Testis (tissue), 3 donors: ENCODE measurements around the gene PRPF38A. TPM values are rescaled to one million over a fixed set of nuclear protein-coding genes. Genes with fewer than 3 reads are reported as not detected.

Experiments used
- DNase-seq: peaks from one replicate; pipeline ENCODE4 v3.0.0-alpha.2; 2019
- H3K27ac ChIP-seq, 2 donors: fragments of 200-600 bp; sonication (generic); one replicate each; pipeline ENCODE4 v1.5.1; 2019
- H3K27me3 ChIP-seq: fragments of 200-600 bp; sonication (generic); one replicate; pipeline ENCODE4 v1.5.1; 2019
- H3K36me3 ChIP-seq: fragments of 200-600 bp; sonication (generic); one replicate; pipeline ENCODE4 v1.5.1; 2017; ENCODE audit warnings: low read depth; ENCODE audit errors: missing control alignments
- H3K4me1 ChIP-seq: fragments of 200-600 bp; sonication (generic); one replicate; pipeline ENCODE4 v1.5.1; 2019
- H3K4me3 ChIP-seq, 2 donors: fragments of 200-600 bp; sonication (generic); one replicate each; pipeline ENCODE4 v1.5.1; 2017 to 2019
- H3K9me3 ChIP-seq: fragments of 200-600 bp; sonication (generic); one replicate; pipeline ENCODE4 v1.5.1; 2017
- POLR2A ChIP-seq: fragments of 450-650 bp; IDR thresholded peaks from one replicate; pipeline ENCODE4 v1.6.1; 2017; ENCODE audit warnings: antibody characterized with exemption, mild to moderate bottlenecking, moderate library complexity
- WGBS, 2 donors: methylation state at CpG; one replicate each; pipeline ENCODE4 v1.1.5; 2018; 5-methylcytosine and 5-hydroxymethylcytosine counted together
- intact Hi-C: fragments of 100-400 bp; cut with DNase I; formaldehyde crosslinking; loops from one replicate; pipeline ENCODE4 v1.15.1; 2023; ENCODE audit warnings: low total_unique reads
- polyA plus RNA-seq: library from polyadenylated mRNA; stranded (reverse); fragments of 350-450 nt; fragmentation: Illumina TruSeq; extraction: RNeasy Lipid Tissue Mini Kit (QIAGEN cat#74804); gene quantifications from one replicate; pipeline ENCODE4 v1.2.3, GENCODE V29; 2014; ENCODE audit warnings: low read depth, low replicate concordance; ENCODE audit not compliant: insufficient read depth
- total RNA-seq, 2 donors: library from RNA; depleted of rRNA; stranded (reverse); fragments of >200 nt; gene quantifications; one replicate each; pipeline ENCODE4 v1.2.3, GENCODE V29; 2016
- TF ChIP-seq, protein P1 (sequence below), 3 experiments: fragments of 450-650 bp in 2 of 3; fragments of 200-600 bp in 1 of 3; sonication (generic) in 1 of 3; IDR thresholded peaks; one replicate each; pipeline ENCODE4 v1.5.1; 2016 to 2019; ENCODE audit warnings: antibody characterized with exemption in 3 of 3, mild to moderate bottlenecking in 2 of 3, moderate library complexity in 1 of 3

The PRPF38A gene
- total and polyA plus RNA-seq, 3 donors from 2014 or later, result 34.7 to 68.4 (median 43.1) TPM

DNA sequence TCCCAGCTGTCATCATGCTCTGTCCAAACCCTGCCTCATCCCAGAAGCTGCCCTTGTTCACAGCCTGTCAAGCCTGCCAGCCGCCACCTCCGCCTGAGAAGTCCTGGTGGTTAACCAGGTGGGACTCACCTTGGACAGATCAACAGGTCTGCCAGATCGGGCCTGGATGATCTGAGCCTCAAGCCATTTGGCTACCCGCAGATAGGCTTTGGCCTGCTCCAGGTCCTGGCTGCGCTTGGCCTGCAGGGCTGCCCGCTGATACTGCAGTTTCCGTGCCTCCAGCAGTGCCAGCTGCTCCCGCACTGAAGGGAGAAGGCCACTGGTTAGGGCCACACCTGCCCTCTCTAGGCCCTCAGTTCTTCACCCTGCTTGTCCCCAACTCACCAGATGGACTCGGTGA lies 47.0 kb upstream of the PRPF38A start:
- 85 to 99% methylated on average over 8 to 9 of the region's 9 CpGs for WGBS, 2 donors

GRCh38 chr1:52358851-52359497 lies 45.4 kb upstream of the PRPF38A start:
- WGBS, 2 donors, result 87 to 96% methylated on average over 18 of the region's 18 CpGs
- H3K36me3 ChIP-seq, result no peaks in the 10 kb centered on the region
- intact Hi-C loops, result no loop called here
- TF ChIP-seq POLR2A, result no peak
- TF ChIP-seq, protein P1, sequence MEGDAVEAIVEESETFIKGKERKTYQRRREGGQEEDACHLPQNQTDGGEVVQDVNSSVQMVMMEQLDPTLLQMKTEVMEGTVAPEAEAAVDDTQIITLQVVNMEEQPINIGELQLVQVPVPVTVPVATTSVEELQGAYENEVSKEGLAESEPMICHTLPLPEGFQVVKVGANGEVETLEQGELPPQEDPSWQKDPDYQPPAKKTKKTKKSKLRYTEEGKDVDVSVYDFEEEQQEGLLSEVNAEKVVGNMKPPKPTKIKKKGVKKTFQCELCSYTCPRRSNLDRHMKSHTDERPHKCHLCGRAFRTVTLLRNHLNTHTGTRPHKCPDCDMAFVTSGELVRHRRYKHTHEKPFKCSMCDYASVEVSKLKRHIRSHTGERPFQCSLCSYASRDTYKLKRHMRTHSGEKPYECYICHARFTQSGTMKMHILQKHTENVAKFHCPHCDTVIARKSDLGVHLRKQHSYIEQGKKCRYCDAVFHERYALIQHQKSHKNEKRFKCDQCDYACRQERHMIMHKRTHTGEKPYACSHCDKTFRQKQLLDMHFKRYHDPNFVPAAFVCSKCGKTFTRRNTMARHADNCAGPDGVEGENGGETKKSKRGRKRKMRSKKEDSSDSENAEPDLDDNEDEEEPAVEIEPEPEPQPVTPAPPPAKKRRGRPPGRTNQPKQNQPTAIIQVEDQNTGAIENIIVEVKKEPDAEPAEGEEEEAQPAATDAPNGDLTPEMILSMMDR (IDR thresholded peaks at IDR 0.05), result no peak
- DNase-seq, result no peak
- no peaks in the 10 kb centered on the region for H3K27me3 ChIP-seq
- no peak overlapping the region for H3K27ac ChIP-seq
- no peaks in the 10 kb centered on the region for H3K9me3 ChIP-seq
- H3K4me1 ChIP-seq, result no peaks in the 10 kb centered on the region
- no peak overlapping the region for H3K4me3 ChIP-seq

More for the DNA sequence above, 47.0 kb upstream of the PRPF38A start:
- Histone ChIP-seq H3K27ac (no peak overlapping the region), H3K36me3 (no peaks in the 10 kb centered on the region), H3K9me3 (no peaks in the 10 kb centered on the region), H3K27me3 (no peaks in the 10 kb centered on the region), H3K4me1 (no peaks in the 10 kb centered on the region), H3K4me3 (no peak overlapping the region)
- DNase-seq, result no peak
- TF ChIP-seq, protein P1 (IDR thresholded peaks at IDR 0.05), result no peak
- TF ChIP-seq POLR2A, result no peak
- intact Hi-C loops, result no loop called here

DNA sequence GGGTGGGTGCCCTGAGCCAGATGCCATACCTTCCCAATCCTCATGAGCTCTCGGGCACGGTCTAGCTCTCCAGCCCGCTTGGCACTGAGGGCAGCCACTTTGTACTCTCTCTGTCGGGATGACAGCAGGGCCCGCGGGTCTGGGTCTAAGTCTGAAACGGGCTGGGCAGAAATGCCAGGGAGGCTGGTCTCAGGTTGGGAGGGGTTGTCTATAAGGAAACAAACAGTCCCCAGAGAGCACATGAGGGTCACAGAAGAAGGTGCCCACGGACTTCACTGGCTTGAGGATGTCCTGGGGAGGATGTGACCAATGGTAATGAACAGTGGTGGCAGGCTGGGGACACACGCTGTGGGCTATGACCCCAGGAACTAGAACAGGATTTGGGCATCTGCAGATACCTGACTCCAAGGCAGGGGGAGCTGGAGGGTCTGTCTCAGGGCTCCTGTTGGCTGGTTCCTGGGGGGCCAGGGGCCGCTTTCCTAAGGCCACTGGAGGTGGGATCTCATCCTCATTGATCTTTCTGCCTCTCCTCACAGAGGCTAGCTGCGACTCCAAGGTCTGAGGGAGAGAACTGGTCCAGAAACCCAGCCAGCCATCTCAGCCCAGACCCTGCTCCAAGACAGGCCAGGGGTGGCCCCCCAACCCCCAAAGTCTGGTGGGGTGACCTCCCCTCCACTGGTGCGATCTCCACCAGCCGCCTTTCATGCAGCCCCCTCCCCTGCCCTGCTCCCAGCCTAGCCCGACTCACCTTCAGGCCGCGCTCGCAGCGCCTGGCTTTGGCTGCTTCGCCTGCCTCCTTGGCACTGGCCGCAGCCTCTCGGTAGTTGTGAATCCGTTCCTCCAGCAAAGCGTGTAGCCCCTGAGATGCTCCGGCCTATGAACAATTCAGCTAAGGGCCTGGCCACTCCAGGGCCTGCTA lies 44.5 kb upstream of the PRPF38A start:
- TF ChIP-seq POLR2A, result no peak
- TF ChIP-seq, protein P1 (IDR thresholded peaks at IDR 0.05), result no peak

GRCh38 chr1:52360595-52360968 lies 43.8 kb upstream of the PRPF38A start:
- no peaks in the 10 kb centered on the region for H3K36me3 ChIP-seq
- no peak overlapping the region for H3K27ac ChIP-seq
- no peaks in the 10 kb centered on the region for H3K9me3 ChIP-seq
- TF ChIP-seq, protein P1 (IDR thresholded peaks at IDR 0.05), result no peak
- no peak for TF ChIP-seq POLR2A
- WGBS, 2 donors, result 79 to 80% methylated on average over 3 to 7 of the region's 7 CpGs
- peaks cover 9% of the 10 kb centered on the region for H3K4me1 ChIP-seq
- intact Hi-C loops, result no loop called here
- H3K27me3 ChIP-seq, result no peaks in the 10 kb centered on the region
- H3K4me3 ChIP-seq, result no peak overlapping the region
- DNase-seq, result no peak

More for the DNA sequence above, 44.5 kb upstream of the PRPF38A start:
- Histone ChIP-seq H3K9me3 (no peaks in the 10 kb centered on the region), H3K4me1 (peaks cover 6% of the 10 kb centered on the region), H3K4me3 (no peak overlapping the region), H3K27me3 (no peaks in the 10 kb centered on the region), H3K27ac (no peak overlapping the region), H3K36me3 (no peaks in the 10 kb centered on the region)
- intact Hi-C loops, result no loop called here
- WGBS, 2 donors, result 91 to 97% methylated on average over 19 to 24 of the region's 24 CpGs
- no peak for DNase-seq
